Stimulated activated CD8-positive, alpha-beta memory T cell treated with anti-CD3 and anti-CD28 coated beads, Interleukin-4, amount 100 ng/mL, for 24 hours (primary cell): ENCODE results near the gene ANKRD12.
A peak's percentile ranks its signal among the peaks of the same experiment; 100 is the strongest.

Source experiments
- DNase-seq: peaks from one replicate; pipeline ENCODE4 v3.0.0-alpha.2; 2020; ENCODE audit warnings: low read depth

ANKRD12 gene

DNA sequence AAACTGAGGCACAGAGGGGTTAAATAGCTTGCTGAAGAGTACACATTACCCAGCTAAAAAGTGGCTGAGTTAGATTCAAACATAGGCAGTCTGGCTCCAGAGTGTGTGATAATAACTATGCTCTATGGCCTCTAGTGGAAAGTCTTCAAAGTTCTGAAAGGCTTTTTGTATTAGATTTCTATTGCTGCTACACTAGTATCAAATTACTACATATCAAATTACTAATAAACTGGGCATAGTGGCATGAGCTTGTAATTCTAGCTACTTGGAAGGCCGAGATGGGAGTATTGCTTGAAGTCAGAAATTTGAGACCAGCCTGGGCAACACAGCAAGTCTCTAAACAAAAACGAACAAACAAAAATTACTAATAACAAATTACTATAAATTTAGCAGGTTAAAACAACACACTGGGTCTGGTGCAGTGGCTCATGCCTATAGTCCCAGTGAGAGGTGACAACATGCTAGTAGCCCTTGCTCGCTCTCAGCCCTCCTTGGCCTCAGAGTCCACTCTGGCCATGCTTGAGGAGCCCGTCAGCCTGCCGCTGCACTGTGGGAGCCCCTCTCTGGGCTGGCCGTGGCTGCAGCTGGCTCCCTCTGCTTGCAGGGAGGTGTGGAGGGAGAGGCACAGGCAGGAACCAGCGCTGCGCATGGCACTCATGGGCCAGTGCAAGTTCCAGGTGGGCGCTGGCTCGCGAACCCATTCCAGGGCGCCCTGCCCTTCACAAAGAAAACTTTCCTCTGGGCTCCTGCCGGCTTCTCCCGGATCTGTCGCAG lies 159.8 kb downstream of the ANKRD12 start:
- no peak for DNase-seq

DNA sequence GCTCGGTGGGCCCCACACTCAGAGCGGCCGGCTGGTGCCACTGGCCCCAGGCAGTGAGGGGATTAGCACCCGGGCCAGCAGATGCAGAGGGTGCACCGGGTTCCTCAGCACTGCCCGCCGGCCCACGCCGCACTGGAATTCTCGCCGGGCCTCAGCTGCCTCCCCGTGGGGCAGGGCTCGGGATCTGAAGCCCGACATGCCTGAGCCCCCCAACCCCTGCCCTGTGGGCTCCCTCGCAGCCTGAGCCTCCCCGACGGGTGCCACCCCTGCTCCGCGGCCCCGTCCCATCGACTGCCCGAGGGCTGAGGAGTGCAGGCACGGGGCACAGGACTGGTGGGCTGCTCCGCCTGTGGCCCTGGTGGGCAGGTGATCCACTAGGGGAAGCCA lies 160.4 kb downstream of the ANKRD12 start:
- no peak for DNase-seq

DNA sequence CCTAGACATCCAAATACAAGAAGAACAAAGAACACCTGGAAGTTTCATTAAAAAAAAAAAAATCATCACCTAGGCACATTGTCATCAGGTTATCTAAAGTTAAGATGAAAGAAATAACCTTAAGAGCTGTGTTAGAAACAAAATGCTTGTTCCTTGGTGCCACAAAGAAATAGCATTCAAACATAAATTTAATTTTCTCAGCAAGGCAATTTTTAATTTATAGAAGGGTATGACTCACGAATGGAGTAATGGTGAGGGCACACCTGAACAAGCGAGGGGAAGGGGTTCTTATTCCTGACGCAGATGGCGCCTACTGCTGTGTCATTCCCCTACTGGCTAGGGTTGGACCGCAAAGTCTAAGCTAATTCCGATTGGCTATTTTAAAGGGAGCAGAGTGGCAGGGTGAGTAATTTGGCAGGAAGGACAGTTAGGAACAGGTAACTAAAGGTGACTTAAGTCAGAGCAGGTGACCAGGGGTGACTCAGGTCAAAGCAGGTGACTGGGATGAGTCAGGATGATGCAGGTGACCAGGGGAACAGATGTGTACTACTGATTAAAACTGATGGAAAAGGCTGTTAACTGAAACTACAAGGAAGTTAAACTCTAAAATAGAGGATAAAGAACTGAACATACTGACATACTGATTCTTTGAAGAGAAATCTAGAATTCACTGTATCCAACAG lies 167.9 kb downstream of the ANKRD12 start:
- DNase-seq: no peak

DNA sequence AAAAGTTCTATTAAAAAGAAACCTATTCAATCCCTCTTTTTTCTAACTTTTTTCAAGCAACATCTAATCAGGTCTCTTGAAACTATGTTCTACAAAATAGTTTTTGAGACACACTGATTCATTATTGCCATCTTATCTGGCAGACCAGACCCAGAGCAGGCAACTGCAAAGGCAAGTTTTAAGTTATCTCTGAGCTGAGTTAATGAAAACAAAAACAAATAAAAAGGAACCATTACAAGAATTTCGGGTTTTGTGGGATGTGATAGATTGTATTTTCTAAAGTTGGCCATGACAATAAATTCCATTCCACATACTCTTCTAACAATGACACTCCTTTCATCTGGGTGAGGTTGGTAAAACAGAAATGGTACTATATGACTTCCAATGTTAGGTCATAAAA lies 182.8 kb downstream of the ANKRD12 start:
- no peak for DNase-seq

DNA sequence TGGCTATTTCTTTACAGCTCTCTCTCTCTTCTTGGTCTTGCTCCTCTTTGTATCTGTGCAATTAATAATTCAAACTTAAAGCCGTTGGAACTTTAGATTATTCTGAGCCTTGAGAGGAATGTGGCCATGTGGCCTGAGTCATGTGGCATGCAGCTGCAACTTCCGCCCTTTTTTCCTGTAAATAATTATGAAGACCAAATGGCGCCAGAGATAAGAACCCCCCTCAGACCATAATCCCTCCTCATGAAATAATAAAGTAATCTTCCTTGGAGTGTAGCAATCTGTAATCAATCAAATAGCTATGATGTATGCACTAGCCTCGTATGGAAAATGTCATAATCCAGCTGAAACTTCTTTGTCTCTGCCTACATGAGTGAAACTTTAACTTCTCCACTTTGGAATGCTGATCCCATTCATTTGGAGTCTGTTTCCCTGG lies 184.5 kb downstream of the ANKRD12 start:
- DNase-seq: no peak

DNA sequence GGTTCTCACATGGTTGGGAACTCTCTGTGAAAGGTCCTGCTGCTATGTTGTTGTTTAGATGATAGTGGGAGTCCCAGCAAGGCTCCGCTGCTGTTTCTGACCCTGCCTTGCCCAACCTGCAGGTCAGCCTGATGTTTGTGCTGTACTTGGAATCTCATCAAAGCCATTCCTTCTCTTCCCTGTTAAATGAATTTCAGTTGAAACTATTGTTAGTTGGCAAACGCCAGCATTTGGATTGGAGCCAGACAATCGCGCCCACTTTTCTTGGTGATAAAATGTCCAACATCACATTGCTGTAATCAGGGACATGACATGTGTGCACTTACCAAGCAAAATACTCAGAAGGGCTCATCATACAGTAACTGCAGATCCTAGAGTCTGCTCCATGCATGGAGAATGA lies 185.2 kb downstream of the ANKRD12 start:
- no peak for DNase-seq

DNA sequence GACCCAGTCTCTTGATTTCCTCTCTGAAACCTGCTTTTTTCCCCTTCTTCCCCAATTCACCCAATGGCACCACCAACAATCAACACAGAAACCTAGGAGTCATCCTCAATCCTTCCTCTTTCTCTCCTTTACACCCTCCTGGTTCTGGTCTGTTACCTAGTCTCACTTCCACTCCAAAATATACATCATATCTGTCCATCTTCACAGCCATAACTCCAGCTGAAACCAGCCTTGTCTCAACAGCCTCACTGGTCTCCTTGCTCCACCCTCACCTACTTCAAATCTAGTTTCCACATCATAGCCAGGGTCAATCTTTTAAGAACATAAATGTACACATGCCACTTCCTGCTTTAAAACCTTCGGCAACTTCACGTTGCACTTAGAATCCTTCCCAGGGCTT lies 186.2 kb downstream of the ANKRD12 start:
- DNase-seq: no peak

DNA sequence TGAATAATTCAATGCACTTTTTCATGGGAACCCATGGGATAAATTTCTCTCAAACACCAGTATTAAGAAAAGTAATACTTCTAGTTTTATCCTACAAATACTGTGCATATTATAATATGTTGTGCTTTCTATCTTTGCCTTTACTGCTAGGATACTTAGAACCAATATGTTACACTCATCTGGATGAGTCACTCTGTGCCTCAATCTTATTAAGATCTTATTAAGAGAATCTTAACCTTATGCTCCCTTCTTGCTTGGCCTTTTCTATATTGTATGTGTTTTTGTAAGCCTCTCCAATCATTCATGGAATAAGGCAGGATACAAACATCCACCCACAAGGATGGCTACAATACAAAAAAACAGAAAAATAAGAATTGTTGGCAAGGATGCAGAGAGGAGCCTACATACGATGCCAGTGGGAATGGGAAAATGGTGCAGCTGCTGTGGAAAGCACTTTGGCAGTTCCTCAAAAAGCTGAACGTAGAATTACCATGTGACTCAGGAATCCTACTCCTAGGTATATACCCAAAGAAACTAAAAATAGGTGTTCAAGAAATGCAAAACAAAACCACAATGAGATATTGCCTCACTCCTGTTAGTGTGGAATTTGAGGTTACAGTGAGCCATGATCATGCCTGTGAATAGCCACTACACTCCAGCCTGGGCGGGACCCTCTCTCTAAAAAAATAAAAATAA lies 187.3 kb downstream of the ANKRD12 start:
- no peak for DNase-seq

DNA sequence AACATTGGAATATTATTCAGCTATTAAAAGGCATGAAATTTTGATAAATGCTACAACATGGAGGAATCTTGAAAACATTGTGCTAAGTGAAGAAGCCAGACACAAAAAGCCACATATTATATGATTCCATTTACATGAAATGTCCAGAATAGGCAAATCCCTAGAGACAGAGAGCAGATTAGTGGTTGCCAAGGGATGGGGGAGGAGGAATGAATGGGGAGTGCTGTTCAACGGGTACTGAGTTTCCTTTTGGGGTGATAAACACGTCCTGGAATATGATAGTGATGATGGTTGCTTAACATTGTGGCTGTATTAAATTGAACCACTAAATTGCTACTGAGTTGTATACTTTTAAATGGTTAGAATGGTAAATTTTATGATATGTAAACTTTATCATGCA lies 189.1 kb downstream of the ANKRD12 start:
- no peak for DNase-seq

DNA sequence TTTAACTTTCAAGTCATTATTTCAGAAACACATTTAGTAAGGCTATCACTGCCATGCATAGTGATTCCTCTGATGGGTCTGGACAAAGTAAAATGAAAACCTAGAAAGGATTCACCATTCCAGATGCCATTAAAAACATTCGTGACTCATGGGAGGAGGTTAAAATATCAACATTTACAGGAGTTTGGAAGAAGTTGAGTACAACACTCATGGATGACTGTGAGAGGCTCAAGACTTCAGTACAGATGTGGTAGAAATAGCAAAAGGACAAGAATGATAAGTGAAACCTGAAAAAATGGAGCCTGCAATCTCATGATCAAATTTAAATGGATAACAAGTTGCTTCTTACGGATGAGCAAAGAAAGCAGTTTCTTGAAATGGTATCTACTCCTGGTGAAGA lies 192.2 kb downstream of the ANKRD12 start:
- DNase-seq: no peak

DNA sequence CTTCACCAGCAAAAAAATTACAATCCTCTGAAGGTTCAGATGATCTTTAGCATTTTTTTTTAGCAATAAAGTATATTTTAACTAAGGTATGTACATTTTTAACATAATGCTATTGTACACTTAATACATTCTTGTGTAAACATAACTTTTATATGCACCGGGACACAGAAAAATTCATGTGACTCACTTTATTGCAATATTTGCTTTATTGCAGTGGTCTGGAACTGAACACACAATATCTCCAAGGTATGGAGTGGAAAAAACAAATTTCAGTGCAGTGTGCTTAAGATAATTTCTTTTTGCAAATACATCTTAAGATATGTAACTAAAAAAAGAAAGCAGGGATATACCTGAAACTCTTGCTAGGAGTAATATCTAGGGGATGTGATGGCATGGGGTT lies 192.9 kb downstream of the ANKRD12 start:
- DNase-seq: no peak

DNA sequence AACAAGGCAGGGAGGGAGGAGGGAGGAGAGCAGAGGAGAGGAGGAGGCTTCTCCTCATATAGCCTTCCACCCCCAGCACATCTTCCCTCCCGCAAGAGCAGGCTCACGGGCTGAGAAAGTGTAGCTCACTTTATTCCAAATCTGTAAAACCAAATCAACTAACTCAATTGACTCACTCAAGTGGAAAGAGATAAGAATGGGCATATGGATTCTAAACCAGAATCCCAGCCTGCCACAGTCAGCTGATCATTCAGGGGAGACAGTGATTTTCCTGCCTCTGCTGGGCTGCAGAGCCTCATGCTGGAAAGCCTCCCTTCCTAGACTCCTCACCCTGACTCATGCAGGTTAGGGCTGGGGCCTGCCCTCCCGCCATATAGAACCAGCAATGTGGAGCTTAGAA lies 193.8 kb downstream of the ANKRD12 start:
- no peak for DNase-seq

DNA sequence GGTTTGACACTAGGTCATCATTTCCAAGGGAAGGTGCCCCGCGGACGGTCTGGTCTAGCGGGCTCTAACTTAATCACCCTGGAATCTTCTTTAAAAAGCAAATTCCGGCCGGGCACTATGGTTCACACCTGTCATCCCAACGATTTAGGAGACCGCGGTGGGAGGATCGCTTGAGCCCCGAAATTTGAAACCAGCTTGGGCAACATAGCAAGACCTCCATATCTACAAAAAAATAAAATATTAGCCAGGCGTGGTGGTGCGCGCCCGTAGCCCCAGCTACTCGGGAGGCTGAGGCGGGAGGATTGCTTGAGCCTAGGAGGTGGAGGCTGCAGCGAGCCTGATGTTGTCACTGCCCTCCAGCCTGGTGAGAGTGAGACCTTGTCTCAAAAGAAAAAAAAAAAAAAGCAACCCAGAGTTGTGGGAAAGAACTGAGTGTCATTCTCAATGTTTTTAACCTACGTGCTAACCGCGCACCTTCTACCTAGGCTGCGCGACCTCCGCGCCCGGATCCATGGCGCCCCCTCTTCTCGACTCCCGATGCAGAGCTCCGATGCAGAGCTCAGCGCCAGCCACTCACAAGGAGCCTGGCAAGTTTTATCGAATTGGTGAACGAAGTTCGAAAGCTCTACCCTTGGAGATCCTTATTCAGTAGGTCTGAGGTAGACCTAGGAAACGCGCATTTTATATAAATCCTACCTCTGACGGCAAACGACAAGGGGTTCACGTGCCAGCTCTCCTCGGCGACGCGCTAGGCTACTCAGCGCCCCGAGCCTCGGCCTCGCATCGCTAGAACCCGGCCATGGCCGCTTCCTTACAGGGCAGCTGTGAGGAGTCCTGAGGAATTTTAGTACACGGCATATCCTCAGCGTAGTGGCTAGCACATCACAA lies 197.1 kb downstream of the ANKRD12 start:
- DNase-seq: peak; percentile 4

DNA sequence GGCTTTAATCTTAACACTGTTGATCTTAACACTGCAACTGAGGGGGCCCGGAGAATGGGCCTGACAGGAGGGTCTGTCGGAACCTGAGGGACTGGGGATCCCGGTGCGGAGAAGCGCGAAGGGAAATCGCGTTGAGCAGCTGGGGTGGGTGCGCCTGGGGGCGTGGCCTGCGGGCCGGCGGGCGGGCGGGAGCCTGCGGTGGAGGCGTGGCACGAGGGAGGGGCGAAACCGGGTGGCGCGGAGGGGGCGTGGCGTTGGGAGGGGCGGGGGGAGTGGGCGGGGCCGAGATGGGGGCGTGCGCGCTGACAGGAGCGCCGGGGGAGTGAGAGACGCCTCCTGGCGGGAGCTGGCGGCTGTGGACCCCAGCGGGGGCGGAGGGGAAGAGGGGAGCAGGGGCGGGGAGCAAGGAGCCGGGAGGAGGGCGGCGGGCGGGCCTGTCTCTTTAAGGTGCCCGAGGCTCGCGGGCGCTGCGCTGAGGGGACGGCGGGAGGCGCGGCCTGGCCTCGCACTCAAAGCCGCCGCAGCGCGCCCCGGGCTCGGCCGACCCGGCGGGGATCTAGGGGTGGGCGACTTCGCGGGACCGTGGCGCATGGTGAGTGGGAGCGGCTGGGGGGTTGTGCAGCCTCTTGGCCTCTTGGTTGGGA lies 197.9 kb downstream of the ANKRD12 start, which contains the start of gene TWSG1:
Gene TWSG1 (plus strand): TSS at position 445 of the 644 bp plus-strand sequence. CDS start 2,457 bp downstream, outside the sequence.
- DNase-seq: peak; percentile 91

DNA sequence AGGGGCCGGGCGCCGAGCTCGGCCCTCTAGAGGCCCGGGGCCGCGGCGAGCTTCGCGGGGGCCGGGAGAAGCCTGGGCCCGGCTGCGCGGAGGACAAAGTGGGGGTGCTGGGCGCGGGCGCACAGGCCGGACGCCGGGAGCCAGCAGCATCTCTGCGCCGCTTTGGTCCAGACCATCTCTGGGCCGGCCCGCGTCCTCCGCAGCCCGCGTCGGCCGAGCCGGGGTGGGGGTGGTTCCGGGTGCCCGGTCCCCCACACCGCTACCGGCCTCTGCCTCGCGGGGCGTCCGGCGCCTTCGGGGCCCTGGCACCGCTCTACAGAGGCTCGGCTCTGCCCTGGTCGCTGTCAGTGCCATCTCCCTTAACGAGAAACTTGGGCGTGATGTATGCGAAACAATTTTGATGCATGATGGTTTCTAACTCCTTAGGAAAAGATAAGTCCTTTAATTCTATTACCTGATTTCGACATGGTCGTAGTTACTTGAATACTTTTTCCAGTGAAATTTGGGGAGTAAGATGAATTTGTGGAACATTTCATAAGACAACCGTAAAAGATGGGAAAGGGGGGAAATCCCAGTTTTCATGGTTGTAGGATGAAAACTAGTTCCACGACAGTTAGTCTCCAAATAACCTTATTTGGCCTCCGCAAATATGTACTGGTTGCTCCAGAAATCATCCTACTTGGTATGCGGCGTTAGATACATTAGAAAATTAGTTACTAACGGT lies 198.6 kb downstream of the ANKRD12 start:
- peak; percentile 20 for DNase-seq
